Activated CD4-positive, CD25-positive, alpha-beta regulatory T cell treated with anti-CD3 and anti-CD28 coated beads, Interleukin-2, amount 50 U/mL, for 24 hours (primary cell): Measurements from ENCODE around the gene IL1RAP.
"Not testable (repeated sequence)": the region's sequence is repeated elsewhere in the genome, so short reads cannot be mapped to it uniquely, and the experiment has no call there.

Experiments
- ATAC-seq, 2 donors: fragments of 150-1000 bp; cut with Tn5 transposase; one replicate each; pipeline ENCODE4 v1.10.0; 2021; ENCODE audit warnings: mild to moderate bottlenecking in 1 of 2, moderate library complexity in 1 of 2

IL1RAP gene

DNA sequence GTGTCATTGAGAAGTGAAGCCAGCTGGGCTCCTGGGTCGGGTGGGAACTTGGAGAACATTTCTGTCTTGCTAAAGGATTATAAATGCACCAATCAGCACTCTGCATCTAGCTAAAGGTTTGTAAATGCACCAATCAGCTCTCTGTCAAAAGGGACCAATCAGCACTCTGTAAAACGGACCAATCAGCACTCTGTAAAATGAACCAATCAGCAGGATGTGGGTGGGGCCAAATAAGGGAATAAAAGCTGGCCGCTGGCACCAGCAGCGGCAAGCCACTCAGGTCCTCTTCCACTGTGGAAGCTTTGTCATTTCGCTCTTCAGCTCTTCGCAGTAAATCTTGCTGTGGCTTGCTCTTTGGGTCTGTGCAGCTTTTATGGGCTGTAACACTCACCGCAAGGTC is 164.0 kb downstream of the IL1RAP start:
- not testable (repeated sequence) for ATAC-seq

DNA sequence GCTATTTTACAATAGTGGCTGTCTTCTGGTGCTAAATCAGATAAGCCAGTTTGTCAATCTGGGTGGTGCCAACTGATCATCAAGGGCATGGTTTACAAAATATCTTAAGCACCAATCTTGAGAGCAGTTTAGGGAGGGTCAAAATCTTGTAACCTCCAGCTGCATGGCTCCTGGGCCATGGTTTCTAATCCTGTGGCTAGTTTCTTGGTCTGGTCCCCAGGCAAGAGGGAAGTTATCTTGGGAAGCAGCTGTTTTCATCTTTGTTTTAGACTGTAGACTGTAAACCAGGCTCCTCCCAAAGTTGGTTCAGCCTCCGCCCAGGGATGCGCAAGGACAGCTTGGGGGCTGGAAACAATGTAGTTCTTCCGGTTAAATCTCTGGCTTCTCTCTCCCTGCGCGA is 166.8 kb downstream of the IL1RAP start:
- no peak for ATAC-seq

DNA sequence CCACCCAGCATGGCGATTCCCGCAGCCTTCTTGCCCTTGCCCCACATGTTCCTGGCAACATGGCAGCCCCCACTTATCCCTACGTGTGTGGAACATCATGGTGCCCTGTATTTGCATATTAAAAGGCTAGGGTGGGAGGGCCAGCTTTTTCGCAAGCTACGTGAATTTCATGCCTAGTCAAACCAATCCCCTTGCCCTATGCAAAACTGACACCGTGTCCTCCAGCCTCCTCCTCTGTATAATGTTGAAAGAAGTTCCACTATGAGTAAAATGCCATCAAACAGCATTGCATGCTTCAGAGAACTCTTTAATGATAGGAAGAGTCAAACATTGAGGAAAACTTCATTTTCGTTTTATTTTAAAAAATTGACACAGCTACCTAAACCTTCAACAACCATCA is 170.9 kb downstream of the IL1RAP start:
- ATAC-seq, result no peak

DNA sequence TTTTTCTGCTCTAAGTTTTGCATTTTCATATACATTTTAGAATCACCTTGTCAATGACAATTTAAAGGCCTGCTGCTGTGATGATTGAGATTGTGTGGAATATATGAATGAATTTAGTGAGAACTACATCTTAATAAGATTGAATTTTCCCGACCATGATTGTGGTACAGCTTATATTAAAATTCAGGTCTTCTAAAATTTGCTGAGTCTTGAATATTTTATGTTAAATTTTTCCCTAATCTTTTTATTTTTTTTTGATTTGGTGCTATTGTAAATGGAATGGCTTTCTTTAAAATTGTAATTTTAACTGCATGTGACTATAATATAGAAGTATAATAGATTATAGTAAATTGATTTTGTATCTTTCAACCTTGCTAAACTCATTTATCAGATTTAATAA is 172.1 kb downstream of the IL1RAP start:
- ATAC-seq, result no peak

DNA sequence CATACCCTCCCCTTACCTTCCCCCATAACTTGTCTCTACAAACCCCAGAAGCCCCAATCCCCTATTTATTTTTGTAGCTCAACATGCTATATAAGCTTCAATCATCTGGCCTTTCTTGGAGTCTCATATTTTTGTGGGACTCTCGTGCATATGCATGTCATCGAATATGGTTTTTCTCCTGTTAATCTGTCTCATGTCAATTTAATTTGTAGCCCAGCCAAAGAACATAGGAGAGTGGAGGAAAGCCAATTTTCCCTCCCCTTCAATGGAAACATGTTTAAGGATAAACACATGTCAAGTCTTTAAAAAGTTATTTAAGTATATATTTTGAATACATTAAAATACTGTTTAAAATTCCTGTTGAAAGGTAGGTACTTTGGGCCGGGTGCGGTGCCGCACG is 176.4 kb downstream of the IL1RAP start:
- ATAC-seq, result no peak

DNA sequence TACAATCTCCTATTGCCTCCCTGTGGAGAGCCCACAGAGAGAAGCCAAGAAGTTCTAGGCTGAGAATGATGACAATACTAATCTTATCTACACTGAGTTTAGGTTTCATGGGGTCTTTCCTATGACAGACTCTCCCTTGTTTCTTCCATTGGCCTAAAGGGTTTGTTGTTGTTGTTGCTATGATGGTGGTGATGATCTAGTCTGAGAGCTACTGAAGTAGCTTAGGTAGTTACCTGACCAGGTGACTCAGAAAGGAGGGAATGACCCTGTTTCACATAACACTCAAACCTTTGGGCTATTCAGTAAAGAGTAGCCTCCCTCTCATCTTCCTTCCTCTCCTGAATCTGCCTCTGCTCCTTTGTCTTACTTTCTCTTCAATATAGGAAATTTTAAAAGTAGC is 178.4 kb downstream of the IL1RAP start:
- no peak for ATAC-seq

DNA sequence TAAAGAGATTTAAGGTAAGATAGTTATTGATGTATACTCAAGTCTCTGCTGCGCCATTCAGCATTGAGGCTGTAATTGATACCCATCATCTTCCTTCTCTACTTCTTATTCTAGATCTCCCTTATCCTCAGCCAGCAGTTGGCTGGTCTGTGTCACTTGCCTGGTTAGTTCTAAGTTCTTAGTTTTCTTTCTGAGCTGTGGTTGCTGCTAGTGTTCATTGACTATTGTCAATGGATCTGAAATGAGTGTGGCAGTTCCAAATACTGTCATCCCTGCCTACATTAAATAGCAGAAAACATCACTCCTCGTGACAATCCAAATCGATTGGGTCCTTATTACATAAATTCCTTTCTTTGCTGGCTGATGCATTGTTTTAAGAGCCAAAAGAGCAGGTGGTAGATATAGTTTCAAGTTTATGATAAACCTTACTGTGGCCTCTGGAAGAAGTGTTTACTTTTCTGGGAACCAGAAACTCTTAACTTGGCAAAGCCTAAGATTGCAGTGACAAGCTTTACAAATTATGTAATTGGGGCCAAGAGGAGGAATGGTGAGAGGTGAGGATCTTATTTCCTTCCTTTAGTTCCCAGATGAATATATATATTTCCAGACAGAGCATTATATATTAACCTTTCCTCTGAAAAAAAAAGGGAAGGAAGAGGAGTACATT is 180.6 kb downstream of the IL1RAP start:
- ATAC-seq, result no peak

DNA sequence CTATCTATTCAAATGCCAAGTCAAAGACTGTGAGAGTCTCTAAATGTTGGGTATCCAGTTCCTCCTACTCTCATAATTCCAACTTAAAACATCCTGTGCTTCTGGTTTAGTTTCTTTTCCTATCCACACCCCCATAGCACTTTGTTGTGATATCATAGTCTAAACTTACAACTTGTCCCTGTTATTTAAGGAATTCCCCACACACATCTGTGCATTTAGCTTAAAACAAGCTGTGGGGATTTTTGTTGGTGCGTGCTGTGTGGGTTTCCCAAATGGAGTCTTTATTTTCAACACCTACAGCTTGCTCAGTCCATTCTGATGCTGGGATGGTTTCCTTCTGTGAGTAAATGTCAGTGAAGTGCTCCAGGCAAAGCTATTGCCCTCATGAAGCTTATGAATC is 181.3 kb downstream of the IL1RAP start:
- no peak for ATAC-seq

DNA sequence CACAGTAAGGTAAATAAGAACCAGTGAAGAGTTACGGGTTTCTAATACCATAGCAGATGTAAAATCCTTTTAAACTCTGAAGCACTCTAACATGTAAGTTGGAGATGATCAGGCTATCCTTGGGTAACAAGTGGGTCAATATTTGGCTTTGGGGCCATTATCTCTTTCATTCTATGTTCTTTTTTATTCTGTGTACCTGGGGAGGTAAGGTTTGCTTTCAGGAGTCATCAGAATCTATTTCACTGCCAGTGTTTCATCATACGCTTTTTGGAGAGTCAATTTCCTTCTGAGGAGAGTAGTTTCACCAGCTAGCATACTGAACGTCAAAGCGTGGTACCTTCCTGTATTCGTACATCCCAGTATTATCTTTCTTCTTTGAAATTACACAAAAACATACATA is 182.1 kb downstream of the IL1RAP start:
- ATAC-seq, result no peak

DNA sequence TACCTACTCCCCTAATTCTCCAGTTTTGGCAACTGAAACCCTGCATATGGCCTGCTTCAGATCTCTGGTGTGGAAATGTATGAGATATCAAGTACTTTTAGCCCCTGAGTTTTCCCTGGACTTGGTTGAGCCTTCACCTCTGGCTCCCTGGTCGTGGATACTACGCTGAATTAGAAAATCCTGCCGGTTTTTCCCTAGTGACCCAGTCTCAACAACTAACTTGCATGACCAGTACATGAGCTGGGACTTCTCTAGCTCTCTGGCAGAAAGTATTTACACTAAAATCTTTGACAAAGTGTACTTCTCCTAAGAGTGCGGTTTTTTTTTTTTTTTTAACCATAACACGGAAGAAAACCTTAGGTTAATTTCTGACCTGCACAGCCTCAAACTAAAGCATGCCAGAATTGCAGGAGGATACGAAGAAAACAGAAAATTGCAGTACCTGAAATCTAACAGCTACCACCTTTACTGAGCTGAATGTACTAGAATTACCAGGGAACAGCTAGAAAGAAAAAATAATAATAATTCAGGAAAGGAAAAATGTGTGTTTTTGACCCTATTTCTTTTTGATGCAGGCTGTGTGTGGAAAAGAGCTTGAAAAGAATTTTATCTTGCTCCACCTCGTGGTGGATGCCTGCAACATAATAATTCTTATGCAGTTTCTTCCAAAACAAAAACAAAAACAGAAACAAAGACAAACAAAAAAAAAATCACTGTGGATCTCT is 183.1 kb downstream of the IL1RAP start:
- no peak for ATAC-seq

DNA sequence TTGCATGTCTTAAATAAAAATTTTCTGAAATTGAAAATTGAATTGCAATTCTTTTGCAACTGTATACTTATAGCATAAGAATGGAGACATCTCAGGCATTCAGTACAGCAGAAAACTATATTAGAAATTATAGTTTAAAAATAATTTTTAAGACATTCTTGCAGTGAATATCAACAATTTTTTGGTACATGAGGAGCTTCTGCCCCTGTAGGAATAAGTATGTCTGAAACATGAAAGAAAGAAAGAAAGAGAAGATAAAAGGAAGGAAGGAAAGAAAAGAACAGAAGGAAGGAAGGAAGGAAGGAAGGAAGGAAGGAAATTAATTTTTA is 183.6 kb downstream of the IL1RAP start:
- ATAC-seq, result no peak

DNA sequence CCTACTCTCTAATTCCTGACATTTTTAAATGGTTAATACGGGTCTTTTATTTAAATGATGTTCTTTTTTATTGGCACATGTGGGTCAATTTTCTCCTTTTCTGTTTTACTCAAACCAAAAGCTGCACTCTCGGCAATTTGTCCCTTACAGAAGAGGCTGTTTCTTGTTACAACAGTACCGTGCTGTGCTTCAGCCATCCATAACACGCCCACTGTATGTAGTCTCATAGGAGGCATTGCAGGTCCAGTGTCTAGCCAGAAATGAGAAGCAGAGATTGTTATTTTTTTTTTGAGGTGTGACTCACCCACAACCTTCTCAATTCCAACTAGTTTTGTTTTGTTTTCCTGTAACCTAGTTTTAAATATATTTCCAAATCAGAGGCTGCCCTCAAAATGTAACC is 184.0 kb downstream of the IL1RAP start:
- ATAC-seq, result no peak

DNA sequence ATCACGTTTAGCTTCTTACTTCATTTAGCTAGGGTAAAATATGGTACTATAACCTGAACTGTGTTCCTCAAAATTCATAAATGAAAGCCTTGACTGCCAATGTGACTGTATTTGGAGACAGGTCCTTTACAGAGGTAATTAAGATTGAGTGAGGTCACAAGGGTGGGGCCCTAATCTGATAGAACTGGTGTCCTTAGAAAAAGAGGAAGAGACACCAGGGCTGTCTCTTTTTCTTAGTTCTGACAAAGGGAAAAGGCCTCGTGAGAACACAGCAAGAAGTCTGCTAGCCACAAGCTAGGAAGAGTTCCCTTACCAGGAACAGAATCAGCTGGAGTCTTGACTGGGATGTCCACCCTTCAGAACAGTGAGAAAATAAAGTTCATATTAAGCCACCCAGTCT is 185.9 kb downstream of the IL1RAP start:
- no peak for ATAC-seq

DNA sequence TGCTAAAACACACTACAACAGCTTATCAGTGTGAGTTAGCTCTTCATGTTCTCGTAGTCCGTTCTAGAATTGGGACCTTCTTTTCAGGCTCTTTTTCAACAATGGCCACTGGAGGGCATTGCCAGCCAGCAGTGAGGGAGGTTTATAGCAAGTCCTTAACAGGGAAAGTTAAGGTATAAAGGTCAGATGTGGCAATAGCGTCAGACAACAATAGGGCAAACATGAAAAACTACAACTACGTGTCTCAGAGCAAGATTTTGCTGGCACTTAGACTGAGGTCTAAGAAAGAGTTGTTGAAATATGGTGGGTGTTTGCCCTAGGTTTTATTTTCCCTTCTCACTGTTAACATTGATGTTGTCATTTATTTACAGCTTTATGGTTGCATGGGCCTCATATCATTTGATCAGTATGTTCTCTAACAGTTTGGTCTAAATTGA is 187.2 kb downstream of the IL1RAP start:
- peak in 1 of 2 donors; percentile 43 for ATAC-seq

DNA sequence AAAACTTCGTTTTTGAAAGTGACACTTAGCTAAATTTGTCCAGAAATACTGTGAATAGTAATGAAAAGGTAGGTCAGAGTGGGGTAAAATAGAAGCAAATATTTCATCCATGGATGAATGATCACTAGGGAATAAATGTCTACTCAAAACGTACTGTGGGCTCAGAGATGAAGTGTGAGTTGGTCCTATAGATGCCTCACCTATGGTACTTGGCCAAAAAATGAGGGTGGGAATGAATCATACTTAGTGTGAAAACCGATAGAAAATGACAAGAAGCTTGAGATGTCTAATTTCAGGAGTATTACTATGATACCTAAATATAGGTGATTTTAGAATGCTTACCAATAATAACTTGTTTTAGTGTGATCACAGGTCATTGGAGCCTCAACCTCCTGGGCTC is 192.7 kb downstream of the IL1RAP start:
- ATAC-seq, result peak; percentile 37 to 62
